SK-N-SH (cell line): ENCODE measurements around the gene CEP290.

Experiments
- FOSL2 ChIP-seq: IDR thresholded peaks from 2 replicates; pipeline ENCODE4 v1.4.0; 2012; ENCODE audit warnings: low read depth, mild to moderate bottlenecking, moderate library complexity, borderline replicate concordance
- FOXJ3 ChIP-seq: sonication (generic); formaldehyde crosslinking; IDR thresholded peaks from 2 replicates; pipeline ENCODE4 v1.5.1; 2020; ENCODE audit warnings: mild to moderate bottlenecking, missing genetic modification reagents
- NRF1 ChIP-seq: IDR thresholded peaks from 2 replicates; pipeline ENCODE4 v1.6.1; 2012; ENCODE audit warnings: low read depth, mild to moderate bottlenecking, low read length
- RAD21 ChIP-seq: IDR thresholded peaks from 2 replicates; pipeline ENCODE4 v1.6.1; 2012; ENCODE audit warnings: mild to moderate bottlenecking, low read length
- RCOR1 ChIP-seq: fragments of 150-350 bp; IDR thresholded peaks from 2 replicates; pipeline ENCODE4 v1.6.1; 2017; ENCODE audit warnings: antibody characterized with exemption, low read length
- TF ChIP-seq, protein P1 (sequence below): fragments of 200-600 bp; sonication (generic); IDR thresholded peaks from 2 replicates; pipeline ENCODE4 v1.6.1; 2017; ENCODE audit warnings: antibody characterized with exemption, mild to moderate bottlenecking, moderate library complexity

GRCh38 chr12:88184196-88184595 lies 42.3 kb upstream of the CEP290 start:
- TF ChIP-seq RAD21 (no peak), RCOR1 (no peak), FOSL2 (no peak), NRF1 (no peak), FOXJ3 (CRISPR knock-in tag) (no peak)
- TF ChIP-seq, protein P1, sequence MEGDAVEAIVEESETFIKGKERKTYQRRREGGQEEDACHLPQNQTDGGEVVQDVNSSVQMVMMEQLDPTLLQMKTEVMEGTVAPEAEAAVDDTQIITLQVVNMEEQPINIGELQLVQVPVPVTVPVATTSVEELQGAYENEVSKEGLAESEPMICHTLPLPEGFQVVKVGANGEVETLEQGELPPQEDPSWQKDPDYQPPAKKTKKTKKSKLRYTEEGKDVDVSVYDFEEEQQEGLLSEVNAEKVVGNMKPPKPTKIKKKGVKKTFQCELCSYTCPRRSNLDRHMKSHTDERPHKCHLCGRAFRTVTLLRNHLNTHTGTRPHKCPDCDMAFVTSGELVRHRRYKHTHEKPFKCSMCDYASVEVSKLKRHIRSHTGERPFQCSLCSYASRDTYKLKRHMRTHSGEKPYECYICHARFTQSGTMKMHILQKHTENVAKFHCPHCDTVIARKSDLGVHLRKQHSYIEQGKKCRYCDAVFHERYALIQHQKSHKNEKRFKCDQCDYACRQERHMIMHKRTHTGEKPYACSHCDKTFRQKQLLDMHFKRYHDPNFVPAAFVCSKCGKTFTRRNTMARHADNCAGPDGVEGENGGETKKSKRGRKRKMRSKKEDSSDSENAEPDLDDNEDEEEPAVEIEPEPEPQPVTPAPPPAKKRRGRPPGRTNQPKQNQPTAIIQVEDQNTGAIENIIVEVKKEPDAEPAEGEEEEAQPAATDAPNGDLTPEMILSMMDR, result no peak
